GM10847 (cell line): ENCODE results near the gene NDUFV1.

Source experiments
- POLR2A ChIP-seq: IDR thresholded peaks from 2 replicates; pipeline ENCODE4 v1.6.1; 2011; ENCODE audit not compliant: insufficient read length; ENCODE audit errors: extremely low read depth

NDUFV1 gene

GRCh38 chr11:67583247-67584204 lies 23.2 kb upstream of the NDUFV1 start, which contains the start of gene GSTP1:
Gene GSTP1 (plus strand): TSS chr11:67583812. CDS start chr11:67583844, 32 bp downstream.
- TF ChIP-seq POLR2A = peak; percentile 97

- TF ChIP-seq POLR2A = no peak
Measured at GRCh38 chr11:67584205-67584880, 22.4 kb upstream of the NDUFV1 start.

GRCh38 chr11:67584881-67585873 lies 21.6 kb upstream of the NDUFV1 start:
- TF ChIP-seq POLR2A = no peak

- no peak for TF ChIP-seq POLR2A
Measured at GRCh38 chr11:67585911-67586310, 20.8 kb upstream of the NDUFV1 start.

- no peak for TF ChIP-seq POLR2A
Measured at GRCh38 chr11:67586568-67587250, 20.0 kb upstream of the NDUFV1 start.

- no peak for TF ChIP-seq POLR2A
Measured at GRCh38 chr11:67588136-67588503, 18.6 kb upstream of the NDUFV1 start.

GRCh38 chr11:67592880-67593564 lies 13.7 kb upstream of the NDUFV1 start:
- no peak for TF ChIP-seq POLR2A

GRCh38 chr11:67593565-67593905 lies 13.2 kb upstream of the NDUFV1 start:
- no peak for TF ChIP-seq POLR2A

- no peak for TF ChIP-seq POLR2A
Measured at GRCh38 chr11:67594480-67594879, 12.3 kb upstream of the NDUFV1 start.

GRCh38 chr11:67596753-67597300 lies 9.9 kb upstream of the NDUFV1 start:
- TF ChIP-seq POLR2A = no peak

- TF ChIP-seq POLR2A = no peak
Measured at GRCh38 chr11:67599149-67599548, 7.6 kb upstream of the NDUFV1 start.

GRCh38 chr11:67600324-67601029 lies 6.3 kb upstream of the NDUFV1 start:
- no peak for TF ChIP-seq POLR2A

GRCh38 chr11:67601098-67601497 lies 5.6 kb upstream of the NDUFV1 start:
- TF ChIP-seq POLR2A = no peak
